Measurements from ENCODE around the gene LANCL3.

- TF ChIP-seq, protein P1, sequence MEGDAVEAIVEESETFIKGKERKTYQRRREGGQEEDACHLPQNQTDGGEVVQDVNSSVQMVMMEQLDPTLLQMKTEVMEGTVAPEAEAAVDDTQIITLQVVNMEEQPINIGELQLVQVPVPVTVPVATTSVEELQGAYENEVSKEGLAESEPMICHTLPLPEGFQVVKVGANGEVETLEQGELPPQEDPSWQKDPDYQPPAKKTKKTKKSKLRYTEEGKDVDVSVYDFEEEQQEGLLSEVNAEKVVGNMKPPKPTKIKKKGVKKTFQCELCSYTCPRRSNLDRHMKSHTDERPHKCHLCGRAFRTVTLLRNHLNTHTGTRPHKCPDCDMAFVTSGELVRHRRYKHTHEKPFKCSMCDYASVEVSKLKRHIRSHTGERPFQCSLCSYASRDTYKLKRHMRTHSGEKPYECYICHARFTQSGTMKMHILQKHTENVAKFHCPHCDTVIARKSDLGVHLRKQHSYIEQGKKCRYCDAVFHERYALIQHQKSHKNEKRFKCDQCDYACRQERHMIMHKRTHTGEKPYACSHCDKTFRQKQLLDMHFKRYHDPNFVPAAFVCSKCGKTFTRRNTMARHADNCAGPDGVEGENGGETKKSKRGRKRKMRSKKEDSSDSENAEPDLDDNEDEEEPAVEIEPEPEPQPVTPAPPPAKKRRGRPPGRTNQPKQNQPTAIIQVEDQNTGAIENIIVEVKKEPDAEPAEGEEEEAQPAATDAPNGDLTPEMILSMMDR (IDR thresholded peaks at IDR 0.05): no peak
- no peak for TF ChIP-seq POLR2A (IDR thresholded peaks at IDR 0.05)
These were observed 105.8 kb downstream of the LANCL3 start for GRCh38 chrX:37677243-37677642.
